Putamen (tissue), 1 donor: ENCODE results near the gene SLC5A6.
A peak's percentile ranks its signal among the peaks of the same experiment; 100 is the strongest.

Experiments
- DNase-seq: peaks from one replicate; pipeline ENCODE4 v3.0.0-alpha.2; 2016; ENCODE audit warnings: low spot score

The SLC5A6 gene

DNA sequence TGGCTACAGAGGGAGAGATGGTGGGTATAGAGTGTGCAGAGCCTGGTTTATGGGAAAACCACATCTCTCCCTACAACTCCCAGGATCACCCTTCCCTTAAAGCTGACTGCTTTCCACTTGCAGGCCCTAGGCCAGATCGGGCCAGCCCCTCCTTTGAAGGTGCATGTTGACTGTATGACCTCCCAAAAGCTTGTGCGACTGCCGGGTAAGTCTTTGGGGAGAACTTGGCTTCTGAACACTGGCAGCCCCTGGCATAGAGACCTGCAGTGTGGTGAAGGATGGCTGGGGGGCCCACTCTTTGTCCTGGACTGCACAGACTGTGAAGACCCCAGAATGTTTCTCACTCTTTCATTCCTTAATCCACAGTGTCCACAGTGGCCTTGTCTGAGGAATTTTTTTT is 24.6 kb upstream of the SLC5A6 start:
- DNase-seq: no peak

DNA sequence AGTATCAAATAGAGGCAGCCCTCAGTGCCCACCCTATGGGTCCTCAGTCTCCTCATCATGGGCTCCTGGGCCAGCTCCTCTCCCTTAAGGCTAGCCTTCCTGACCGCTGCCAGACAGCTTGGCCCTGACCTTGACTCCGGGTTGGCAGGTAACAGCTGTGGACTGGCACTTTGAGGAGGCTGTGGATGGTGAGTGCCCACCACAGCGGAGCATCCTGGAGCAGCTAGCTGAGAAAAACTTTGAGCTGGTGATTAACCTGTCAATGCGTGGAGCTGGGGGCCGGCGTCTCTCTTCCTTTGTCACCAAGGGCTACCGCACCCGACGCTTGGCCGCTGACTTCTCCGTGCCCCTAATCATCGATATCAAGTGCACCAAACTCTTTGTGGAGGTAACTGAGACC is 24.1 kb upstream of the SLC5A6 start:
- no peak for DNase-seq

DNA sequence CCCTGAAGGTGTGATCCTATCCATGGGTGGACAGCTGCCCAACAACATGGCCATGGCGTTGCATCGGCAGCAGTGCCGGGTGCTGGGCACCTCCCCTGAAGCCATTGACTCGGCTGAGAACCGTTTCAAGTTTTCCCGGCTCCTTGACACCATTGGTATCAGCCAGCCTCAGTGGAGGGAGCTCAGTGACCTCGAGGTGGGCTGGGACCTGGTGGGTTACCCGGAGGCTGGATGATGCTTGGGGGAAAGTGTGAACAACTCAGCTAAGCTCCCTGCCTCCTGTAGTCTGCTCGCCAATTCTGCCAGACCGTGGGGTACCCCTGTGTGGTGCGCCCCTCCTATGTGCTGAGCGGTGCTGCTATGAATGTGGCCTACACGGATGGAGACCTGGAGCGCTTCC is 21.3 kb upstream of the SLC5A6 start:
- no peak for DNase-seq

DNA sequence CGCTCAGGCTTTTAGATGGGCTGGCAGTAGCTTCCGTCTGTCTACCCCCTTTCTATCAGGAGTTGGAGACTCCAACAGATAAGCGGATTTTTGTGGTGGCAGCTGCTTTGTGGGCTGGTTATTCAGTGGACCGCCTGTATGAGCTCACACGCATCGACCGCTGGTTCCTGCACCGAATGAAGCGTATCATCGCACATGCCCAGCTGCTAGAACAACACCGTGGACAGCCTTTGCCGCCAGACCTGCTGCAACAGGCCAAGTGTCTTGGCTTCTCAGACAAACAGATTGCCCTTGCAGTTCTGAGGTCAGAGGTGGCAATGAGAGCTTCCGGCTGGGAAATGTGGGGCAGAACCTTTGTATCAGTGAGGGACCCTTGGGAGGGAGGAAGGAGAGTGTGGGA is 19.9 kb upstream of the SLC5A6 start:
- no peak for DNase-seq

DNA sequence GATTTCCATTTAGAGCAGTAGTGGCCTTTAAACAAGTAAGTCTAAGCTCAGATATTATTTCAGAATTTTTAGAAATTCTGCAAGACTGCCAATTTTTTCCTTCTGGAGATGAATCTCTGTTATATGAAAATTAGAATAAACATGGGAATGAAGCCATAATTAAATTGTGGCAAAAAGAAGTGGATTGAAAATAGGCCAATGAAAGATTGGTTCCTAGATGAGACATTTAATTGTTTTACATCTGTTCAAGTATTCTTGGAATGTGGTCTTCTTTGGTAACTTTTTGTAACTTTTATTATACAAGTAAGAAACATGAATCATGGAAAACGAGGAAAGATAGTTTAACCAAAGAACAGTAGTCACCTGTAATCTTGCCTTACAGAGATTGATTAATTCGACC is 15.4 kb upstream of the SLC5A6 start:
- DNase-seq: no peak

DNA sequence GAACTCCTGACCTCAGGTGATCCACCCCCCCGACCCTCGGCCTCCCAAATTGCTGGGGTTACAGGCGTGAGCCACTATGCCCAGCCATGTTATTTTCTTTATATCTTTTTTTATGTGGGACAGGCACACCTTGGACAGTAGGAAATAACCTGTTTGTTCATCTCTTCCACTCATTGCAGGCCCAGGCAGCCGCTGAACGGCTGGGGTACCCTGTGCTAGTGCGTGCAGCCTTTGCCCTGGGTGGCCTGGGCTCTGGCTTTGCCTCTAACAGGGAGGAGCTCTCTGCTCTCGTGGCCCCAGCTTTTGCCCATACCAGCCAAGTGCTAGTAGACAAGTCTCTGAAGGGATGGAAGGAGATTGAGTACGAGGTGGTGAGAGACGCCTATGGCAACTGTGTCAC is 13.5 kb upstream of the SLC5A6 start:
- no peak for DNase-seq

DNA sequence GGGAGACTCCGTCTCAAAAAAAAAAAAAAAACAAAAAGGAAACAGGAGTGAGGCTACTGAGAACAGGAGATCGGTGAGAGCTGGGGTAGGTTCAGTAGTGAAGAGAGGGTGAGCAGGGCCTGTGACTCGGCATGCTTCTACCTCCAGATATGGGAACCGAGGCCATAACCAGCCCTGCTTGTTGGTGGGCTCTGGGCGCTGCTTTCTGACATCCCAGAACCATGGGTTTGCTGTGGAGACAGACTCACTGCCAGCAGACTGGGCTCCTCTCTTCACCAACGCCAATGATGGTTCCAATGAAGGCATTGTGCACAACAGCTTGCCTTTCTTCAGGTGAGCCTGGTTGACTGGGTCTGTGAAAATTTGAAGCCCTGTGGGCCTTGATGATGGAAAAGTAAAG is 11.3 kb upstream of the SLC5A6 start:
- no peak for DNase-seq

DNA sequence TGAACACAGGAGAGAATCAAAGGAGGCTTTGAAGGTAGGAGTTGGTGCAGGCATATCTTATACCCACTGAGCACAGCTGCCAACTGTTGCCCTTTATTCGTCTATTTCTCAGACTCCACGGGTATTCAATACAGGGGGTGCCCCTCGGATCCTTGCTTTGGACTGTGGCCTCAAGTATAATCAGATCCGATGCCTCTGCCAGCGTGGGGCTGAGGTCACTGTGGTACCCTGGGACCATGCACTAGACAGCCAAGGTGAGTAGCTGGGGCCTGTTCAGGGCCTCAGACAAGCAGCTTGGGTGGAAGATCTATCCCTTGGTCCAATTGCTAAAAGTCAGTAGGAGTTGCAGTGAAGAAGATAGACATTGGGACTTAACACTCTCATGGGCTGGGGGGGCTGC is 10.3 kb upstream of the SLC5A6 start:
- no peak for DNase-seq

DNA sequence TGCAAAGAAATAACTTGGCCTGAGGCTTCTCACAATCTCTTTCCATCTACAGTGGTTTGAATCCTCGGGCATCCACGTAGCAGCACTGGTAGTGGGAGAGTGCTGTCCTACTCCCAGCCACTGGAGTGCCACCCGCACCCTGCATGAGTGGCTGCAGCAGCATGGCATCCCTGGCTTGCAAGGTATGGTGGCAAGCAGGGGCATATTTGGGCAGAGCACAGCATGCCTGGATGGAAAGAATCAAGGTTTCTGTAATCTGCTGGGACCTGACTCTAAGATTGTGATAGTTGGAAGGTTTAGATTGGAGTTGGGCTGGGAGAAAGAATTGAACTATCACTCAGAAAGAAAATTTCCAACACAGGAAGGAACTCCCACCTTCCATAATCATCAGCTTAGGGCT is 9.1 kb upstream of the SLC5A6 start:
- DNase-seq: no peak

DNA sequence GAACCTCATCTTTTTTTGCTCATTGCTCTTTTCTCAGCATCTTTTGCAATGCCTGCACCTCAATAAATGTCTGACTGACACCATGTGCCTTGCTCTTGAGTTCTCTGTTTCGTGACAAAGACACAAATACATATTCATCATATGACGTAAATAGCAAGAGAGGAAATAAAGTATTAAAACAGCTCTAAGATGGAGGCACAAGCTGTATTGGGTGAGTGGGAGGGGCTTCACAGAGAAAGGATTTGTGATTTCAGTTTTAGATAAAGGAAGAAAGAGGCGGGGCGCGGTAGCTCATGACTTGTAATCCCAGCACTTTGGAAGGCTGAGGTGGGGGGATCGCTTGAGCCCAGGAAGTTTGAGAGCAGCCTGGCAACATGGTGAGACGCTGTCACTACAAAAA is 8.0 kb upstream of the SLC5A6 start:
- DNase-seq: no peak

DNA sequence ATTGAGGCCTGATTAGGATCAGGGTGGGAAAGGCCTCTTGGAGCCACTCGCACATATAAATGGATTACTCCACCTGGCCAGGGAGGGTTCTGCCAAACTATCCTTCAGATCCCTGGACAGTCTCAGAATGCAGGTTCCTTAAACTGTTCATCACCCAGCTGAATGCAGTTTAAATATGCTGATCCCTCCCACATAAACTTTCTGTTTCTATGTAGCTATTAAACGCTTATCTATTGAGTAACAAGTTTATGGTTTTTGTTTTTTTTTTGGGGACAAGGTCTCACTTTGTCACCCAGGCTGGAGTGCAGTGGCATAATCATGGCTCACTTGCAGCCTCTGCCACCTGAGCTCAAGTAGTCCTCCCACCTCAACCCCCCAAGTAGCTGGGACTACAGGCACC is 7.0 kb upstream of the SLC5A6 start:
- DNase-seq: no peak

DNA sequence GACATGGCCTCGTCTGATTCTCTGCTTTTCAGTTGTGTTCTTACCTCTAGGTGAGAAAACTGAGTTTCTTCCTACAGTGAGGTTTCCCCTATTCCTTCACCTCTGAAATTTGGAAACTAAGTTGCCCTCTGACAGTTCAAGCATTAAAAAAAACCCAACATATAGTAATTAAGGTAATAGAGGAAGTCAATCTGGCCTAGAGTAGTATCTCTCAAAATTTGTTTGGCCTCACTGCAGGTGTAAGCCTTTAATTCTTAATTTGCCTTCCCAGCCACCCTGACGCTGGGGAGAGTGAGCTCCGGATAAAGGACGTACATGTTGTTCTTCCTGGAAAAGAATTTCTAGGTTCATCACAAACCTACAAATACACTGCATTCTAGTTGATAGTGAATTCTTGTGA is 6.5 kb upstream of the SLC5A6 start:
- DNase-seq: no peak

DNA sequence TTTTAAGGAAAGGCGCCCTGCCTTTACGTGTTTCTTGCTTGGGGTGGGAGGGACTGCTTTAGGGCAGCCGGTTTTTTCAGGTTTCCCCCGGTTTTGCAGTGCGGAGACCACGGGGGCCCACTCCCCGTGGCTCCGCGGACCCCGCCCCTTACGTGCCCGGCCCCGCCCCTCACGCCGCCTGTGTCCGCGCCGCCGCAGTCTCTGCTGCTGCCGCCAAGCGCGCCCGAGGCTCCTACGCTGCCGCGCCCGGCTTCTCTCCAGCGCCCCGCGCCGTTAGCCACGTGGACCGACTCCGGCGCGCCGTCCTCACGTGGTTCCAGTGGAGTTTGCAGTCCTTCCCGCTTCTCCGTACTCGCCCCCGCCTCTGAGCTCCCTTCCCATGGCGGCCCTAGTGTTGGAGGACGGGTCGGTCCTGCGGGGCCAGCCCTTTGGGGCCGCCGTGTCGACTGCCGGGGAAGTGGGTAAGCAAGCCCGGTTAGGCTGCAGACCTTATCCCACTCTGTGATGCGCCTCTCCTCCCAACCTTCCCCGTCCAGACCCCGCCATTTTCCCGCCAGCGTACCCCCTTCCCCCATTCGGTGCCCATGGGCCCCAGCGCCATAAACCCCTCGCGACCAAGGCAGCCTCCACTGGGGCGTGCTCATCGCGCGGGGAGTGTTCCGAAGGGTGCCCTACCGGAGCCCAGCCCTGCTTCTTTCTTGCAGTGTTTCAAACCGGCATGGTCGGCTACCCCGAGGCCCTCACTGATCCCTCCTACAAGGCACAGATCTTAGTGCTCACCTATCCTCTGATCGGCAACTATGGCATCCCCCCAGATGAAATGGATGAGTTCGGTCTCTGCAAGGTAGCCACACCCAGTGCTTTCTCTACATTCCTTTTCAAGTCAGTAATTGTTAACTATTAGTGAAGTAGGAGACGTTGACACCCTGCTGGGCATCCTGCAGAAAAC is 5.4 kb upstream of the SLC5A6 start, which contains the start of gene CAD:
Gene CAD, plus strand, starts transcription at position 197 of the 949 bp plus-strand sequence. Its CDS starts 183 bp downstream, at position 380.
- peak; percentile 85 for DNase-seq

DNA sequence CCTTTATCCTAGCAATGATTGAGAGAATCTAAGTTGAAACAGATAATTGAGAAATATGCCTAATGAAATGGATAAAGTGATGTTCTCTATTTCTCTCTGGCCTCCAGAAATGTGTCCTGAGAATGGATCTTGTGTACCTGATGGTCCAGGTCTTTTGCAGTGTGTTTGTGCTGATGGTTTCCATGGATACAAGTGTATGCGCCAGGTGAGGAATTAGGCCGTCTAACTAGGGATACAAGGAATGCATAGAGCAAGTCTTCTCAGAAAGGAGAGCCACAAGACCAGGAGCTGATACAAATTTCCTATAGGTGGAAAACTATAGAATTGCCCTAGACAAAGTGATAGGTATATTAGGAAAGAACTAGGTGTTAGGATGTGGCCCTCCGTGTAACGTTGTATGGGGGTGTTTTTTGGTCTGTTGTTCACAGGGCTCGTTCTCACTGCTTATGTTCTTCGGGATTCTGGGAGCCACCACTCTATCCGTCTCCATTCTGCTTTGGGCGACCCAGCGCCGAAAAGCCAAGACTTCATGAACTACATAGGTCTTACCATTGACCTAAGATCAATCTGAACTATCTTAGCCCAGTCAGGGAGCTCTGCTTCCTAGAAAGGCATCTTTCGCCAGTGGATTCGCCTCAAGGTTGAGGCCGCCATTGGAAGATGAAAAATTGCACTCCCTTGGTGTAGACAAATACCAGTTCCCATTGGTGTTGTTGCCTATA is 4.5 kb upstream of the SLC5A6 start:
- DNase-seq: no peak

DNA sequence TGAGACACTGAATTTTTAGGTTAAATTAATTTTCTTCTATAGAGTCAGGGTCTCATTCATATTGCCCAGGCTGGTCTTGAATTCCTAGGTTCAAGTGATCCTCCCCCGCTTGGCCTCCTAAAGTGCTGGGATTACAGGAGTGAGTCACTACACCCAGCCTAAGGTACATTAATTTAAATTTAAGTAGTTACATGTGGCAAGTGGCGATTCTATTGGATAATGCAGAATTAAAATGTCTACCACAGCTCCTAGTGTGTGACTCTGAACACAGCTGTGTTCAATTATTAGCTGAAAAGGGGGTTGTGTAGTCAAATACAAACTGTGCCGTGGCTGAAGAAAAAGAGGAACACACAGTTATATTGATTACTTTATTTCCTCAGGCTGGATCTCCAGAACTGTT is 2.9 kb upstream of the SLC5A6 start:
- no peak for DNase-seq

DNA sequence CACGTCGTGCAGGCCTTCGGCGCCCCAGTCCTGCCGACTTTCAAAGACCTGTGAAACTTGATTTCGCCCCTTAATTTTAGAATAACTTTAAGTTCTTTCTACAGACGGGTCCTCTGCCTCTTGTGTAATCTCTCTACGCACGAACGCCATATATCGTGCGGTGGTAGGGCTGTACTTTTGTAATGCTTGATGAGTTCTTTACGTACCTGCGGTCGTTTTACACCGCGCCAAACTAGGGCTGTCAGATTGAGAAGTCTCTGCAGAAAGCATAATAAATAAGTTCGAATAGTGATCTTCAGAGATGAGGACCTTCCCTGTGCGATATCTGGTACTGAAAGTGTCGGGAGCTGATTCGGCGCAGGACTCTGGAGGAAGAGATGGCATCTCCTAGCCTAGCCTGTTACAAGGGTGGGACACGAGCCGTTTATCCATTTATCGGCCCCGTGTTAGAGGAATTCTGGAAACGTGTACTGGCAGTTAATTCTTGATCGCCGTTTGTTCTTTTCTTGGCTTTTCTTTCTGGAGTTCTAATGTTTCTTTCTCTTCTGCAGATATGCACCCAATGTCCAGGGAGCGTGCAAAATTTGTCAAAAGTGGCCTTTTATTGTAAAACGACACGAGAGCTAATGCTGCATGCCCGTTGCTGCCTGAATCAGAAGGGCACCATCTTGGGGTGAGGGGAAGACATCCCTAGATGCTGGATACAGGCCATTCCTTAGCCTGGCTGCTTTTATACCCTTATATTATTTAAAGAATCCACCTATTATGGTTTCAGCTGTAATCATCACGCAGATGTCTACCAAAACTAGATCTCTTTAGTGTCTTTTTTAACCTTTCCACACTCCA is 781 bp upstream of the SLC5A6 start:
- no peak for DNase-seq

DNA sequence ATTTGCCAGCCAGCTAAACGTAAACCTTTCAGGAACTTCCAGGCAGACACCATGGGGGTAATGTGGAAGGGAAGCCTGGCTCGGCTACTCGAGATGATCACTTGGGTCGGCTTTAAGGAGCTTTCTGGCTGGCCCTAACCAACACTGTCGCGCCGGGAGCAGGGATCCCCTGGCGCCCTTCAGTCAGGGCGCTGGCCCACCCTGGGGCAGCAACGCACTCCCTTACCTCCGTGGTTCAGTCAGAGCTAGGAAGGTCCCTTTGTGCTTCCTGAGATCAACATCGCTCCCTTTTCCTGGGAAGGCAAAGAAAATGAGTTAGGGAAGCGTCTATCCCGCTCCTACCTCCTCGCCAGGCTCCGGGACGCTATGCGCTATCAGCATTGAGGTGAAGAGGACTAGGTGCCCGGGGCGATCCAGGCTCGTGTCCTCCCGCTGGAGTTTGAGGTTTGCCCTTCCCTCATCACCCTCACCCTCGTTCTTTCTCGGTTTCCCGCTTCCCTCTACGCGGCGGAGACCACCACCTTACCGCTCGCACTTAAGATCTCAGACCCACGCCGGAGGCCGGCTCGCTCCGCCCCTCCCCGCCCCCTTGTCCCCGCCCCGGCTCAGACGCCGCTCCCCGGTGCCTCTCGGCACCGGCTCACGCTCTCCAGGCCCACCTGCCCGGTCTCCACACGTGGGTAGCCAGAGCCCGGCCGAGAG is 676 bp downstream of the SLC5A6 start:
- DNase-seq: no peak

DNA sequence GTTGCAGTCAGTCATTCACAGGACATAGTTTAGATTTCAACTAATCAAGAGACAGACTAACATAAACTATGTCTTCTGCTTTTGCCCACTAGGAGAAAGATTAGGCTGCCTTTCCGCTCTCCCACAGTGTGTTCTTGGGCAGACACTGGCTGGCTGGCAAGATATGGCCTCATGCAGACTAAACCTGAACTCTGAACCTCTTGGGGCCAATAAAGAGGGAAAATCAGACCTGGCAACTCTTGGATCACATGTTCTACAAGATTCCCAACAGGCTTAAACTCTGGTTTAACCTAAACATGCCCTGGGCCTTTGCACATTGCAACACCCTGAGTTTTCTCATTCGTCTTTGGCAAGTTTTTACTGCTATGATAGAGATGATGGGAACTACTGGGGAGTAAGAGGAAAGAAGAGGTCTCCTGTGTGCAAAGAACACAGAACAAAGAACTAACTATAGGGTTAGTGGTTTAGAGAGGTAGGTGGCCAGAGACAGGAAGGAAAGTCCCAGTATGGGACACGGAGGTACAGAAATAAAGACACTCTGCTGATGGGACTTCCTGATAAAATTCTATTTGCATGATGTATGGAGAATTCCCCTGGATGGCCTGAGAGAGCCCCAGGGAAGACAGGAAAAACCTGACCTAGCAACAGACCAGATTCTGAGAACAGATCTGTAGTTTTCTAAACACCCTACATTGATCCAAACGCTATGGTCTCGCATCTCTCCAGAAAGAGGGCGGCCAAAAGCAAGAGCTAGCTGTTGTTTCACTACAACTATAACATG is 2.3 kb downstream of the SLC5A6 start:
- DNase-seq: no peak

DNA sequence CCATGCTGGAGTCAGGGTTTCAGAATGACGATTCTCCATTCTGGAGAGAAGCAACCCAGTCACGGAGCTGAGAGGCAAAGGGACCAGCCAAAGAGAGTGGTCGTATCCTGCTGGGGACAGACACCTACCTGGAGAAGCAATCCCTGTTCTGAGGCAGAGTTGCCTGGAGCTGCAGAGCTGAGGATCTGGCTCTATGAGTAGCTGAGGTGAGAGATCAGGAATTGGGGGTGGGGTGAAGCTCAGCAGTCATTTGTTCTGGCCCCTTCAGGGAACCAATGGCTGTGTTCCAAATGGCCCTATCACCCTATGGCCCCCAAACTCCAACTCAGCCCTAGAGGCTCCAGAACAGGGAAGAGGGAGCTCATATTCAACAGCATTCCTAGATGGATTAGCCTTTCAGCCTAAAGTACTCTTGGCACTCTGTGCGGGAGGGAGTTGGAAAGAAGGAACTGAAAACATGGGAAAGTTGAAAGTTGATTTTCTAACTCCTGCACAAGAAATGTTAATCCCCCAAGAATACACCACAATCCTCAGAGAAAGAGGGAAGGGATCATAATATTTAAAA is 3.5 kb downstream of the SLC5A6 start:
- DNase-seq: no peak

DNA sequence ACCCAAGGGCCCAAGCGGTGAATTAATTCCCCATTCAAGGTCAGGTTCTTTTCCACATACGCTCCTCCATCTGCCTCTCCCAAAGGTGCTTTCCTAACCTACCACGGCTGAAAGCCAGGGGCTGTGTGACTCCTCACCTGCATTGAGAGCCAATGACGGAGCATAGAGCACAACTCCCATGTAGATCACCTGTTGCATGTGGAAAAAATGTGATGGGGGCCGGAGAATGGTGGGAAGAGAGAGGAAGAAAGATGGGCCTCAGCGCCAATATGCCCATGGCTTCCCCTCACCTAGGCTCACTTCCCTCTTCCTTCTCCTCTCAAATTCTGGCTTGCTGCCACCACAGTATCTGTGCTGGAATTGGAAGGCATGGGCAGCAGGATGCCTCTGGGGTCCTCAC is 5.7 kb downstream of the SLC5A6 start:
- DNase-seq: no peak

DNA sequence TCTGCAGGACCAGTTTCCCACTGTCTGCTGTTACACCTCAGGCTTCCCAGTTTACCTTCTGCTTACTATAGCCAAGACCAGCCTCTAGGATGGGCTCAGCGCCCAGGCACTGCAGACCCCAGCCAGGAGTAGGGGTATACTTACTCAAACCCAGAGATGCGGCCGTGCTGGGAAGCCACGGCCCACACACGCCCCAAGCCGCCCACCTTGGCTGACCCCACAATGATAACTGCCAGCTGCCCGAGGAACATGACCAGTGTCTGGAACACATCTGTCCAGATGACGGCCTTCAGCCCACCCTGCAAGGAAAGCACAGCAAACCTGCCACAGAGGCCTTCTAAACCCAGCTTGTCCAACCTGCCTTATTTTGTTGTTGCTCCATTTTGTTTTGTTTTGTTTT is 6.9 kb downstream of the SLC5A6 start:
- no peak for DNase-seq
